GM19043 (cell line): ENCODE measurements around the gene EIF1.
"Not testable (repeated sequence)": the region's sequence is repeated elsewhere in the genome, so short reads cannot be mapped to it uniquely, and the experiment has no call there.

Experiments
- ATAC-seq: cut with Tn5 transposase; IDR thresholded peaks from one replicate; pipeline ENCODE4 v1.9.1; 2021; ENCODE audit warnings: low read depth; ENCODE audit not compliant: unreplicated experiment

EIF1 gene

DNA sequence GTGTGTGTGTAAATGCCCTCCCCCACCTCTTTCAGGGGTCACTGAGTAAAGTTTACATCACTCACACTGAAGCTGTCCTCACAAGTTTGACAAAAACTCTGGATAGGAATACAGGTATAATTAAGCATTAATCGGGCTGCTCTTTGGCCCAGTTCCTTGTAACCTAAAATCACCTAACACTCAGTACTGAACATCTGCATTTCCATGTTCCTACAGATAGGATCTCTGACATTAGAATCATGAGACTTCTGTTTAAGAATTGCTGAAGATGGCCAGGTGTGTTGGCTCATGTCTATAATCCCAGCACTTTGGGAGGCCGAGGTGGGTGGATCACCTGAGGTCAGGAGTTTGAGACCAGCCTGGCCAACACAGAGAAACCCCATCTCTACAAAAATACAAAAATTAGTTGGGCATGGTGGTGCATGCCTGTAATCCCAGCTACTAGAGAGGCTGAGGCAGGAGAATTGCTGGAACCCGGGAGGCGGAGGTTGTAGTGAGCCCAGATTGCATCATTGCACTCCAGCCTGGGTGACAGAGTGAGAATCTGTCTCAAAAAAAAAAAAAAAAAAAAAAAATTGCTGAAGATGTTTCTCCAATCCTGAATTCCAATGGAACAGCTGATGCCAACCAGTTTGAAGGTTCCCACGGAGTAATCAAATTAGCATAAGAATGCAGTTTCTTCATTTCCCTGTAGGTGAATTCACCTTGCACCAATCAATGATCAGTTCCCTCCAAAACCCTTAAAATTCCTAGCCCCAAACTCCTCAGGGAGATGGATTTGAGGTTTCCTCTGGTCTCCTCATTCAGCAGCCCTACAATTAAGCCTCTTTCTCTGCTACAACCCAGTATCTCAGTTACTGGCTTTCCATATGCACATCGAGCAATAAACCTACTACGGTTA, 13.3 kb upstream of the EIF1 start:
- ATAC-seq: not testable (repeated sequence)

DNA sequence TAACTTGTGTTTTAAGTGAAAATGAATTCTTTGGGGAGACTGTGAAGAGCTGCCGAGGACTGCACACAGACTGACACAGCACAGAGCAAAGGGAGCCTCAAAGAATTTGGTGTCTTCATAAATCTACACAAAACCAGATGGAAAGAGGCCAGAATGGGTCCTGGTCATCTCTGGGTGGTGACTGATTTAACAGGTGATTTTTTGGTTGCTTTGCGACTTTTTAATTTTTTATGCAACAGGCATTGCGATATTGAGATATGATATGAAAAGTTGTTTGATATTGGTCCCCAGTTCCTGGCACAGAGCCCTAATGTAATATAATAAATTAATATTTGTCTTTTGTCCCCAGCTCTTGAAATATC, 12.6 kb upstream of the EIF1 start:
- ATAC-seq: no peak

DNA sequence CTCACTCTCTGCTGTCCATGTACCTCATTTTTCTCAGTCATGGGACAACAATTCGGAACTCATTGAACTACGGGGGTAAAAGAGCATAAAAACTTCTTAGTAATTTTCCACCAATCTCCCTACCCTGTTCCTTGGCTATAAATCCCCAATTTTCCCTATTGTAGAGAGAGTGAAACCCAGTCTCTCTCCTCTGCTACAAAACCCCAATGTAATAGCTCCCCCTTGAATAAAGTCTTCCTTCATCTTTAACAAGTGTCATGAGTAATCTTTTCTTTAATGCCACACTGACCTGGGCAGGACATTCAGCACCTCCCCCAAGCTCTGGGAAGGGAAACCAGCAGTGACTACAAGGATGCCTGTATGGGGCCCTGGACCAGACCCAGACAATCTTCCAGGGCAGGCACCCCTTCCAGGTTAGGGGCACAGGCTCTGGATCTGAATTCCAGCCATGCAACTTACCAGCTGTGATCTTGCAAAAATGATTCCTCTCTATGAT, 10.2 kb upstream of the EIF1 start:
- ATAC-seq: peak; percentile 31

DNA sequence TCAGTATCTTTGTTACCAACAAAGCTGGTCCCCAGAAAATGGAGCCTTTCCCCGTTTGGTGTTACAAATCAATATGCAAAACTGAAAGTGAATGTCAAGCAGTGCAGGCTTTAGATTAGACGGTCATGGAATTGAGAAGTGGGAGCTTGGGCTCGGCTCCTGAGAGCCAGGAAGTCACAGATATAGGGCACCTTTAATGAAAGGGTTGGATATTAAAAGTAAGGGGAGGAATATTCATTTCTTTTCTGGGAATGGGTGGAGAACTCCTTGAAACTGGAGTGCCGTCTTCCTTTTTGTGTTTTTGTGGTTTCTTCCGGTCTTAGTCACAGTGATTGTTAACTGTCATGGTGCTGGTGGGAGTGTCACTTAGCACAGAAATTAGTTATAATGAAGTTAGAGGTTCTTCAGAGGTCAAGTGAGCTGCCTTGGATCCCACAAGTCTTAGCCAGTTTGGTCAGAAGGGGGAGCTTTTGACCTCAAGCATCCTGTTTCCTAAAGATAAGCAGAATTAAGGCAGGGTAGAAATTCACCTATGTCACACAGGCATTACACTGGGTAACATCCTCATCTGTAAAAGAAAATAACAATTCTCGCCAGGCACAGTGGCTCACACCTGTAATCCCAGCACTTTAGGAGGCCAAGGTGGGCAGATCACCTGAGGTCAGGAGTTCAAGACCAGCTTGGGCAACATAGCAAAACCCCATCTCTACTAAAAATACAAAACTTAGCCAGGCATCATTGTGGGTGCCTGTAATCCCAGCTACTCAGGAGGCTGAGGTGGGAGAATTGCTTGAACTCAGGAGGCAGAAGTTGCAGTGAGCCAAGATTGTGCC, 9.6 kb upstream of the EIF1 start:
- ATAC-seq: peak; percentile 62

DNA sequence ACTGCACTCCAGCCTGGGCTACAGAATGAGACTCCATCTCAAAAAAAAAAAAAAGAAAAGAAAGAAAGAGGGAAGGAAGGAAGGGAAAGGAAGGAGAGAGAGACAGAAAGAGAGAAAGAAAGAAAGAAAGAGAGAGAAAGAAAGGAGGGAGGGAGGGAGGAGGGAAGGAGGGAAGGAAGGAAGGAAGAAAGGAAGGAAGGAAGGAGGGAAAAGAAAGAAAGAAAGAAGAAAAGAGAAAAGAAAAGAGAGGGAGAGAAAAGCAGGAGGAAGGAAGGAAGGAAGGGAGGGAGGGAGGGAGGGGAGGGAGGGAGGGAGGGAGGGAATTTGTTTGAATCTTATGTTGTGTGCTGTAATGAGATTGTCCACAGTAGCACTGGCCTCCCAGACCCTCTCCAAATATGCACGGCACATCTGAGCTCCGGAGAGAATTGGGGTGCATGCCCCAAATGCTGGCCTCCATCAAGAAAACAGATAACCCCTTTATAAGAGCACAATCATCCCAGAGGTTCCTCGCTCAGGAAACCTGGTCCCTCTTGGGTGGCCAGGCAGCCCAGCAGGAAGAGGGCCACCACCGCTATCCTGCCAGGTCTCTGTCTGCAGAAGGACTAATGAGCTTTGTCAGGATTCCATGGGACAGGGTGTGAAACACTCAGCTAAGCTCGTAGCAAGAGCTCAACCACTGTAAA, 8.8 kb upstream of the EIF1 start:
- no peak for ATAC-seq

DNA sequence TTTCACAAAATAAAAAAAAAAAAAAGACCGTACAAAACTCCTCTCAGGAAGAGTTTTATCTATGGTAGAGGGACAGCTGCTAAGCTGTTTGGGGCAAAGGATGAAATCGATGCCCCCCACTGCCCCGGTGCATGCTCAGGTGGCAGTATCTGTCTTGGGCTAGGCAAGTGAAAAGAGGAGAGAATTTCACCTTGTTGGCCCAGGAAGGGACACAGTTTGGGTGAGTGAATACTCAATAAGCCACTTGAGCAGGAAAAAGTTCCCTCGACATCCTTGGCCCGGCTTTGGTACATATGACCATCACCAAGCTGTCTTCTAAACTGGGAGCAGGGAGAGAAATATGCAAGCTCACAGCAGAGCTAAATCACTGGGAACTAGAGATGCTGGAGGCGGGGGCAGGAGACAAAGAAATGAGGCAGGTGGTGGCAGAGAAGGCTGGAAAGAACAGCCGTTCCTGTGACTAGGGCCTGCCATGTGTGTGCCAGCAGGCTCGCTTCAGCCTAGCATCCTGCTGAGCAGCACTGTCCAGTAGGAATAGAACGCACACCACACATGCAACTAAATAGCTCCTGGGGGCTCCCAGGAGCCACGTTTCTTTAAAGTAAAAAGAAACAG, 8.2 kb upstream of the EIF1 start:
- no peak for ATAC-seq

DNA sequence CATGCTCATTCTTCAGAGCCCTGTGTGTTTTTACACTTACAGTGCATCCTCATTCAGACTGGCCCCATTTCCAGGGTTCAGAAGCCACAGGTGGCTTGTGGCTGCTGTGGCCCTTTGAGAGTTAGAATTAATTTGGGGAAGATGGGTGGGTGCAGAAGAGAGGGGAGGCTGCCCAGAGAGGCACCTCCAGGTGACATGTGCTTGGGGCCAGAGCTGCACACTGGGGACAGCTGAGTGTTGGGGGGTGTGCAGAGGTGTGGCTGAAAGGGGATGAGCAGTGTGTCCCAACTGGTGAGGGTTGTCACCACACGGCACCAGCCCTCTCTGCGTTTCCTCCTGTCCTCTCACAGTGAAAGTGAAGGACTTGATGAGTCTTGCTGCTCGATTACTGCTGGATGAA, 6.9 kb upstream of the EIF1 start:
- no peak for ATAC-seq

DNA sequence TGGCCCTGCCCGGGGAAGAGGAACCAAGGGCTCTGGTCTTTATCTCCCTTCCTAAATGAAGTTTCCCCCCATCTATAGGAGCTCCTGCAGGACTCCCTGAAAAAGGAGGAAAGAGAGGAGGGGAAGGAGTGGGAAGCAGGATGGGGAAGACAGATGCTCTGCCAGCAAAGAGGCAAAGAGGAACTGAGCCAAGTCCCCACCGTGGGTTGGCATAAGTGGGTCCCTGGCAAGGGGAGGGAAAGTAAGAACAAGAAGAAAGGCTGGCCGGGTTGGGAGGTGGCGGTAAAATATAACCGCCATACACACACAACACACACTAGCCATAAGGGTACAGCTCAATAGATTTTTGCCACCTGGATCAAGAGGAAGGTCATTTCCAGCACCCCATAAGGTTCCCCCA, 6.1 kb upstream of the EIF1 start:
- ATAC-seq: no peak

DNA sequence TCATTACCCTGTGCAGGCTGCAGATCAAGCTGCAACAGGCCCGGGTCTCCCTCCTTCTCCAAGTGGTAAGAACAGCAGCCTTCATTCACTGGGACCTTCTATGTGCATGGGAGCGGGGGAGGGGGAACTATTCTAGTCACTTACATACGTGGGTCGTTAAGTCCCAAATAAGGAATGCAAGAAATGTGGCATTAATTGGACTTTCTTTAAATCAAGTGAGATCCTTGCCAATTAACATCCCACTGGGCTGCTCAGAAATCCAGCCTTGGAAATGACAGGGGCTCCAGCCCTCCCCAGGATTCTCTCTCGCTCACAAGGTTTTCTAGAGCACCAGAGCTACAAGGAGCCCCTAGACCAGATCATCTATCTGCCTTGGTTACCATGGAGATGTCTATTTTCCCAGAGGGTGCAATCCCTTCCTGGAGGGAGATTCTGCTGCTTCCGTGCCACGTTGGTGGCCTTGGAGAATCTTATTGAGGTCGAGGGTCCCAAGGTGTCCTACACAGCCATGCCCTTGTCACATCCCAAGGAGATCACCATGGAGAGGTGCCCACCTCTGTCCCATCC, 5.2 kb upstream of the EIF1 start:
- ATAC-seq: no peak

DNA sequence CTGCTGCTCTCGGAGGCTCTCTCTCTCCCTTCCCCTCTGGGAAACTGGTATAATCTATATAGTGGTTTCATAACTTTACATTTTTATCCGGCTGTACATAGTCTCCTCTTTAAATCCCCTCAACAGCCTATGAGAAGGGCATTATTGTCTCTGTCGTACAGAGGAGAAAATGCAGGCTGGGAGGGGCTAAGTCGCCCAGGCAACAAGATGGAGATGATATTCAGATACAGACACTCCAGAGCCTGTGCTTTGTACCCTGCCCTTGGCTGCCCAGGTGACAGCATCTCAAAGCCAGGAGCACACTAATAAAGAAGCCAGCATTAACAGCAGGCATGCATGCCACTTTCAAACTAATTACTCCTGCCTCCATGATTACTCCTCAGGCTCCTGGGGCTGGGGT, 4.7 kb upstream of the EIF1 start:
- ATAC-seq: no peak

DNA sequence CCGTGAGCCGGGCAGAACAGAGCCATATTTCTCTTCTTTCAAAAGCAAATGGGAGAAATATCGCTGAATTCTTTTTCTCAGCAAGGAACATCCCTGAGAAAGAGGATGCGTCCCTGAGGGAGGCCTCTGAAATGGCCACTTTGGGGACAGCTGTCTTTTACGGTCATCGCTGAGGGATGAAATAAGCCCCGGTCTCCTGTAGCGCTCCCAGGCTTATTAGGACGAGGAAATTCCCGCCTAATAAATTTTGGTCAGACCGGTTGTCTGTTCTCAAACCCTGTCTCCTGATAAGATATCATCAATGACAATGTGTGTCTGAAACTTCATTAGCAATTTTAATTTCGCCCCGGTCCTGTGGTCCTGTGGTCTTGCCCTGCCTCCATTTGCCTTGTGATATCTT, 2.9 kb upstream of the EIF1 start:
- ATAC-seq: not testable (repeated sequence)

DNA sequence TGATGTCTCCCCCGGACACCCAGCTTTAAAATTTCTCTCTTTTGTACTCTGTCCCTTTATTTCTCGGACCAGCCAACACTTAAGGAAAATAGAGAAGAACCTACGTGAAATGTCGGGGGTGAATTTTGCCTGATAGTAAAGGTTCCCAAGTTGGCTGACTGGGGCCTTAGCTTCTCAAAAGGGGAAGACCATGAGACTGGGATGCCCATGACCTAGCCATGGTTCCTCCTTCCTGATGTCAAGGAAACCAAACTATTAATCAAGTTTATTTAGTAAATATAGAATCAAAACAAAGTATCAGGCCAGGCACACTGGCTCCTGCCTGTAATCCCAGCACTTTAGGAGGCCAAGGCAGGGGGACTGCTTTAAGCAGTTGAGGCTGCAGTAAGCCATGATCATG, 2.4 kb upstream of the EIF1 start:
- no peak for ATAC-seq

DNA sequence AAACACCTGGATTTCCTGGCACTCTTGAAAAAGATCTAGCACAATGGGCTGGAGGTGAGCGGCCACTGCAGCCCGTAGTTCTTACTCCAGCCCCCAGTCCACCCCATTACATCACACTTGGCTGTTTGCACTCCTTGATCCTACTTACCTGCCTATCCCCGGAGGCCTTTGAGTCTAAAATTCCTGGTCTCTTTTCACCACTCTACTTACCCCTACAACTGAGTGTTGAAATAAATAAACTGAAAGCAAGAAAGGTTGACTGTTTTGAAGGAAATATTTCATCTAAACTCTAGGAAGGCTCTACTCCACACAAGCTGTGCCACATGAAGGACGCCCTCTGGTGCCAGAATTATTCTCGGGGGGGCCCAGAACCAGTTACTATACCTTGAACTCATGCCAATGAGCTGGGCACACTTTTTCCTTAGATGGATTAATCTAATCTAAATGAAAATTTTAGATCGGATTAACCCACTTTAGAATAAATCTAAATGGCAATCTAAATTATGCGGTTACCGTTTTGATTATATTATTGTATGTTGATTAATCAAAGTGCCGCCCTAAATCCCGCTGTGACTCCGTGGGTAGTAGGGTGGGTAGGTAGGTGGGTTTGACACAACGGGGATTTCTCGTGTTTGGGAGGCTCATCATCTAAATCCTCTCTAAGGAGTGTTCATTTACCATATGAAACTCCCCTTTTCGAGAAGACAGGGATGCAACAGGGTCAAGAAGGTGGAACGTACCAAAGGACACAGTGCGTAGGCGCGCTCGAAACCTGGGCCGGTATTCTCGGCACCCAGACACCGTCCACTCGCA, 651 bp upstream of the EIF1 start:
- no peak for ATAC-seq

DNA sequence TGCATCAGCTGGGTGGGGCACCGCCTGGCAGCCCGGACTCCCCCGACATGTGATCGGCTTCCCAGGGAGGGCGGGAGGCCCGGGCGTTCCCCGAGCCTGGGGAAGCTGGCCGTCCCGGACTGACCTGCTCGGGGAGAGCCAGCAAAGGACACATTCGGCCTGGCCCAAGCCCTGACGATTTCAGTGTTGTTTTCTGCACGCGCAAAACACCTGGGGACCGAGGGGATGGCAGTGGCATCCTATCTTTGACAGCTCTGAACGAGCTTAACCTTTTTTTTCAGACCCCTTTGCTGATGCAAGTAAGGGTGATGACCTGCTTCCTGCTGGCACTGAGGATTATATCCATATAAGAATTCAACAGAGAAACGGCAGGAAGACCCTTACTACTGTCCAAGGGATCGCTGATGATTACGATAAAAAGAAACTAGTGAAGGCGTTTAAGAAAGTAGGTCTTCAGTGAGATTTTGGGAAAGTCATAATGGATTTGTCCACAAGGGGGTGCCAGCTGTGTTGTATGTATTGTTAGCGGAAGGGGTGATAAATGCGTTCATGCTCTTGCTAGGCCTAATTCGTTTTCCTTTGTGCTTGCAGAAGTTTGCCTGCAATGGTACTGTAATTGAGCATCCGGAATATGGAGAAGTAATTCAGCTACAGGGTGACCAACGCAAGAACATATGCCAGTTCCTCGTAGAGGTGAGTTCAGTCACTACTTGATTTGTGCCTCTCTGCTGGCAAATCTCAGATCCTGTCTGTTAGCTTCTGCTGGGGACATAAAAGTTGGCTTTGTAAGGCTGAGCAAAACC, 1.0 kb downstream of the EIF1 start:
- no peak for ATAC-seq

DNA sequence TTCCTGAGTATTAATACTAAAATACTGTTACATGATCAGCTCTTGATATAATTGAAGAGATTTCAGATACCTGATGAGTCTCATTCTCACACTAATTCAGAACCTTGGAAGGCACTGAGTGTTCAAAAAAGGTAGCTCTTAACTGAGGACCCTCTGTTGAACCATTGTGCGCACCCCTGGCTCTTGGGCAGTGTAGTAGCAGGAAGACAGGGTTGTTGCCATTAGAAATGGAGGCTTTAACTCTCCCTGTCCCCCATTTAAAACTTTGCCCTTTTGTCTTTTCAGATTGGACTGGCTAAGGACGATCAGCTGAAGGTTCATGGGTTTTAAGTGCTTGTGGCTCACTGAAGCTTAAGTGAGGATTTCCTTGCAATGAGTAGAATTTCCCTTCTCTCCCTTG, 1.8 kb downstream of the EIF1 start:
- no peak for ATAC-seq

DNA sequence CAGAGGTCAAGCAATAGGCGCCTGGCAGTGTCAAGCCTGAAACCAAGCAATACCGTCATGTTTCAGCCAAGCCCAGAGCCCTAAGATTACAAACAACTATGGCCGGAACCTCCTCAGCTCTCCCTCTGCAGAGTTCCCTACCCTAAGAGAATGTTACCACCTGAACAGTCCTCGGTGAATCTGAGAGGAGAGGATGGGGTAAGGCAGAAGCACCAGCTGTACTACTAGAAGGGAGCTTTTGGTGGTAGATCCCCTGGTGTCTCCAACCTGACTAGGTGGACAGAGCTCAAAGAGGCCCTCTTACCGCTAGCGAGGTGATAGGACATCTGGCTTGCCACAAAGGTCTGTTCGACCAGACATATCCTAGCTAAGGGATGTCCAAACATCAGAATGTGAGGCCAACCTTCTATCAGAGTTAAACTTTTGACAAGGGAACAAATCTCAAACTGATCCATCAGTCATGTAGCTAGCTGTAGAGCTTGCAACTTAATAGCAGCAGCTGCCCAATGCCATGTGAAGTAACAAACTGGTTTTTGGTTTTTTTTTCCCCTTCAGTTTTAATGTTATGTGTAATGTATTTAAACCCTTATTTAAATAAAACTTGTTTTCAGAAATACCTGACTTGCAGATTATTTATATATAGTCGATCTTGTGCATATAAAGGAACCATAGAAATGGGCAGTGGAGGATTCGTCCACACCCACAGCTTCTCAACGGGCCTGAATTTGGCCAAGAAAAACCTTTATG, 2.5 kb downstream of the EIF1 start:
- no peak for ATAC-seq

DNA sequence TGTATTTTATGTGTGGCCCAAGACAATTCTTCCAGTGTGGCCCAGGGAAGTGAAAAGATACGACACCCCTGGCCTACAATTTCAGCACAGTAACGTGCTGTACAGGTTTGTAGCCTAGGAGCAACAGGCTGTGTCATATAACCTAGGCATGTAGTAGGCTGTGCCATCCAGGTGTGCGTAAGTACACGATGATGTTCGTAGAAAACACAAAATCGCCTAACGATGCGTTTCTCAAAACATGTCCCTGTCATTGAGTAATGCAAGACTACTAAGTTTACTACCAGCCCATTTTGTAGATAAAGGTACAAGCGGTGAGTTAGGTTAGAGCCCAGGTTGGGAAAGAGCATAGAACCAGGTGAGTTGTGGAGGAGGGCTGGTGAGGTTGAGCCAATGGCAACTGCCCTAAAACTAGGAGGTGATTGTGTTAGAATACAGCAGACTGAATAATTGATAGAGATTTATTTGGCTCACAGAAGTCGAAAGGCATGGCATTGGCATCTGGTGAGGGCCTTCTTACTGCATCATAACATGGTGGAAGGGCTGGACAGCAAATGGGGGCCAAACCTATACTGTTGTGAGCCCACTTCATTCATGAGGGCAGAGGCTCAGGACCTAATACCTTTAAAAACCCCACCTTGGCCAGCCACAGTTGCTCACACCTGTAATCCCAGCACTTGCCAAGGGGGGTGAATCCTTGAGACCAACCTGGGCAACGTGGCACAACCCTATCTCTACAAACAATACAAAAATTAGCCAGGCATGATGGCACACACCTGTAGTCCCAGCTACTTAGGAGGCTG, 4.2 kb downstream of the EIF1 start:
- ATAC-seq: no peak
